M059J (cell line): Measurements from ENCODE around the gene C1QTNF1. TPM values are rescaled to one million over a fixed set of nuclear protein-coding genes. Genes with fewer than 3 reads are reported as not detected.

ENCODE experiments used
- DNase-seq: peaks from one replicate; pipeline ENCODE4 v3.0.0-alpha.2; 2012; ENCODE audit warnings: low read depth
- total RNA-seq: library from RNA; depleted of rRNA; stranded (reverse); fragments of >200 nt; shearing (Covaris generic); gene quantifications from 2 replicates; pipeline ENCODE4 v1.2.3, GENCODE V29; 2014; rRNA removed

C1QTNF1 gene
- total RNA-seq, 1 experiment from 2014 or later, result 7.0 TPM

DNA sequence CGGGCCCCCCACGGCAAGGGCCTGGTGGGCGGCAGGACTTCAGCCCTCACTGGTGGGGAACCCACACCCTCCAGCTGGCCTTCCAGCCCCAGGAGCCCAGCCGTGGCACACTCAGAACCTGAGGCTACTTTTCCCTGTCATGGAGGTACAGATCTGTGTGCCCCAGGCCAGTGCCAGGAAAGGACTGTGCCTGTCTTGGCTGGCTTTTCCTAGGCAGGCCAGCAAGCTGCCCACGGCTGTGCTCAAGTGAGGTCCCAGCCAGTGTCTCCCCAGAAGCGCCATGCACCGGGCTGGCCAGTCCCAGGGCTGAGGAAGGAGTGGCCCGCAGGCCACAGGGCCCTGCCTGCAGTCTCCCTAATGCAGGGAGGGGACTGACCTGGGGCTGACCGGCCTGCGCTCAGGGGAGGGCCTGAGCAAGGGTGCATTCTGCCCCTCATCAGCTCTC is 67.3 kb downstream of the C1QTNF1 start:
- no peak for DNase-seq

GRCh38 chr17:79092567-79092966 is 68.6 kb downstream of the C1QTNF1 start:
- DNase-seq, result no peak

DNA sequence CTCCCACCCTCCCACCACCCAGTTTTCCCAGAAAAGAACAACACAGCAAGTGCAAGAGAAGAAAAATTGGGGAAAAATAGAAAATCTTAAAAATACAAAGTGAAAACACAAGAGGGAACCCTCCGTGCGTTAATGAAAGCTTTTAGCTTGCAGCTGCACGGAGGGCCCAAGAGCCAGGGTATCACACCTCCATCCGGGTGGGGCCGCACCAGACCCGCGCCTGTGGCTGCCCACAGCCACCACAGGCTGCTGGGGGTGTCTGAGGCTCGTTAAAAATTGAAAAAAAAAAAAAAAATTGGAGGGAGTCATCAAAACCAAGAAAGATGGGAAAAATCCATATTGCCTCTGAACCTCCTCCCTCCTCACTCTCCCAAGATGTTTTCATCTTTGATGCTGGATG is 69.3 kb downstream of the C1QTNF1 start:
- no peak for DNase-seq

- no peak for DNase-seq
Observed at GRCh38 chr17:79094261-79094660, 70.3 kb downstream of the C1QTNF1 start.

DNA sequence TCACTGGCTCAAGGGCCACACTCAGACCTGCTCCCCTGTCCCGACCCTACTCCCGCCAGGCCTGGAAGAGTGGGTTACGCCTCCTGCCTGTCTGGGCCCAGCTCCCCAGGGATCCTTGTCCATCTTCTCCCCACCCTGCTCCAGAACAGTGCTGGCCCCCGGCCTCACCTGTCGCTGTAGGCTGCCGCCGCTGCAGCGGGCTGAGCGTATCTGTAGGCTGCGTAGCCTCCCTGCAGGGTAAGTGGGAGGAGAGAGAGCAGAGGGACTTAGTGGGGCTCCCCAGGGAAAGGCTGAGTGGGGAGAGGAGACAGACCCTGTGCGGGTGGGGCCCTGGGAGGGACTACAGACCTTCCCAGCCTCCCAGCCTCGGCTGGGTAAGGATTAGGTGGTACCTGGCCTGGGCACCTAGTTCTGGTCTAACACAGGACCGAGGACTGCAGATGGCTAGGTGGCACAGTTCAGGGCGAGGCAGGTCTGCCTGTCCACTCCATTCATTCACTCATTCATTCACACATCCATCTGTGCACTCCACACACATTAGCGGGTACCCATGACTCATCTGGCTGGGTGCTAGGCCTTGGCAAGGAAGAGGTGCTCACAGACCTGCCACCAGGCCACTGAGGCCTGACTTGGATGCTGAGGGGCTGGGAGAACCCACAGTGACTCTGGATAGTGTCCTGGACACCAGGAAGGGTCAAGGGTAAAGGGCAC is 71.5 kb downstream of the C1QTNF1 start:
- peak; percentile 32 for DNase-seq

- no peak for DNase-seq
Observed at GRCh38 chr17:79096477-79096876, 72.5 kb downstream of the C1QTNF1 start.

DNA sequence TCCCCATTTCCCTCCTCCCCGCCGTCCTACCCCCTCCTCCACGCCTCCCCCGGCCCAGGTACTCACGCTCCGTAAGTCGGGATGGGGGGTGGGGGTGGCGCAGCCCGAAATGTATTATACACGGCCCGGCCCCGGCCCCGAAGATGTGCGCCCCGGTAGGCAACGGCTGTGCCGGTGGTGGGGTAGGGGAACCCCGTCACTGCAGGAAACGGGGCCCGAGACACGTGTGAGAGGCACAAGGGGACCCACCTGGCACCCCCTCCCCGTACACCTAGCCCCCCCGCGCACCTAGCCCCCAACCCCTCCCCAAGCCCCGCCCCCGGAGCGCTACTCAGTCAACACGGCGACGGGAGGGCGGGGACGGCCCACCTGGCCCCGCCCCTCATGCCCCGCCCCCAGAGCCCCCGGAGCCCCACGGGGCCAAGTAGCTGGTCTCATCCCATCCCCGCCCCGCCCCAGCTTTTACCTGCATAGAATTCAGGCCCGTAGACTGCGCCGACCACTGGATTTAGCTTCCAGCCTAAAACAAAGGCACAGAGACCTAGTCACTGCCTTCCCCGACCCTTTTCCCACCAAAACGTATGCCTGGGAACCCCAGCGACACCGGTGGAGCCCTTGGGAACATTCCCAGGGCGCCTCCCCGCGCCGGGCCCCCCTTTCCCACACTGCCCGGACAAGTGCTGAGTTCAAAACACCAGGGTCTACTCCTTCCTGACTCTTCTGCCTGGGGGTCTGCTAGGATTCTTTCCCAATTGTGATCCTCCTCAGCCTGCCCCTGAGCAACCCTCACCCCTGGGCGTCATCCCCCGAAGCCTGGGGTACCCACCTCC is 73.5 kb downstream of the C1QTNF1 start:
- DNase-seq, result no peak

- DNase-seq, result no peak
Observed at GRCh38 chr17:79098282-79098867, 74.4 kb downstream of the C1QTNF1 start.

Other genes with a start within 250 kb of the C1QTNF1 start
- 5.9 and 13.8 TPM in 2 replicates for gene CYTH1, start 241.9 kb upstream of the C1QTNF1 start, total RNA-seq
- 18.4 and 26.1 TPM in 2 replicates for gene USP36, start 183.4 kb upstream of the C1QTNF1 start, total RNA-seq
- 0.12 and 1.6 TPM in 2 replicates for gene CEP295NL, start 121.0 kb upstream of the C1QTNF1 start, total RNA-seq
- 213 and 289 TPM in 2 replicates for gene TIMP2, start 98.8 kb upstream of the C1QTNF1 start, total RNA-seq
- gene LGALS3BP, start 44.2 kb upstream of the C1QTNF1 start, total RNA-seq, result 787 and 1,162 TPM in 2 replicates
- 70.5 and 85.3 TPM in 2 replicates for gene CANT1, start 14.4 kb upstream of the C1QTNF1 start, total RNA-seq
- gene ENGASE, start 50.7 kb downstream of the C1QTNF1 start, total RNA-seq, result 1.4 and 5.0 TPM in 2 replicates